8988T (cell line): ENCODE results near the gene TCF7L1.

Experiments
- DNase-seq: peaks from one replicate; pipeline ENCODE4 v3.0.0; 2011

The TCF7L1 gene

GRCh38 chr2:85259101-85259590, 126.0 kb downstream of the TCF7L1 start:
- DNase-seq = no peak

DNA sequence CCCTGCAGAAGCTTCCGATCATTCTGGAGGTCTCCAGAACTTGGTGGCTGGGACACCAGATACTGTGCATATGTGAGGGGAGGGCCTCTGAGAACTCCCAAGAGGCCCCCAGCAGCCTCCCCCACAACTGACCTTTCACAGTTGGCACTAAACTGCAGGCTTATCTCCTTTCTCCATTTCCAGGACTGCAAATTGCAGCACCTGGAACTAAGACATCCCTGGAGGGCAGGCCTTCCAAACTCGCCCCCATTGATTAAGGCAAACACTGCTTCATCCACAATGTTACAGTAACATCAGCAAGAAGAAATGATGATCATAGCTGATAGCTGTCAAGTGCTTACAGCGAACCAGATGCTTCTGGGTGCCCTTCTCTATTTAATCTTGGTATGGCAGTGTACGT, 126.7 kb downstream of the TCF7L1 start:
- no peak for DNase-seq

GRCh38 chr2:85263591-85263990, 130.4 kb downstream of the TCF7L1 start:
- DNase-seq = no peak

DNA sequence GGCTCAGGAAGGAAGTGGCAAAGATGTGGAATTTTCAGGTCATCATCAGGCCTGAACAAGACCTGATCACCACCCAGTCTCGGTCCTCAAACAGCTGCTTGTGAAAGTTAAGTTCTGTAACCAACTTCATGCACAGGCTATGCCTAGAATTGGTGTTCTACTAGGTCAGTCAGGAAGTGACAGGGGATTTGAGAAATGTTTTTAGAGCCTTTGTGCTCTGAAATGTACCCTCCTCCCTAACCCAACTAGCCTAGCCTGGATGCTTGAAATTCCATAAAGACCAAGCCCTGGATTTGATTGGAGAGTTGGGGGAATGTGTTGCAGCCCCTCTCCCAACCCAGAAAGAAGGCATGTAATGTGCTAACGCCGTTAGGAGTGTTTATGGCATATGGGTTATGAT, 131.3 kb downstream of the TCF7L1 start:
- DNase-seq = no peak

DNA sequence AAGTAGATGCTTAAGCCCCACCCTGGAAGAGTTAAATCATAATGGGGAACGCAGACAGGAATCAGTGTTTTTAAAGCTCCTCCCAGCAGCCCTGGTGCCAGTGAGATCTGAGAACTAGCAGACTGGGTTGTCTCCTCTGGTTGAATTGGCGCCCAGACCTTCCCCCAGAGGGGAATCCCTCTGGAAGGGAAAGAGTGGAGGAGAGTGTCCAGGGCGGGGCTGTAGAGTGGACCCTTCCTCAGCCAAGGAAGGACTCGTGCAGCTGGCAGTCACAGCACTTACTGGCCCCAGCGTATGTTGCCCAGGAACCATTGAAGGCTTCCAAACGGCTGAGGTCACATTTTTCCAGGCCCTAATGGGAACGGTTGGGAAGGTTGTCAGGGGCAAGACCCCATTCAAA, 132.1 kb downstream of the TCF7L1 start:
- DNase-seq = no peak

DNA sequence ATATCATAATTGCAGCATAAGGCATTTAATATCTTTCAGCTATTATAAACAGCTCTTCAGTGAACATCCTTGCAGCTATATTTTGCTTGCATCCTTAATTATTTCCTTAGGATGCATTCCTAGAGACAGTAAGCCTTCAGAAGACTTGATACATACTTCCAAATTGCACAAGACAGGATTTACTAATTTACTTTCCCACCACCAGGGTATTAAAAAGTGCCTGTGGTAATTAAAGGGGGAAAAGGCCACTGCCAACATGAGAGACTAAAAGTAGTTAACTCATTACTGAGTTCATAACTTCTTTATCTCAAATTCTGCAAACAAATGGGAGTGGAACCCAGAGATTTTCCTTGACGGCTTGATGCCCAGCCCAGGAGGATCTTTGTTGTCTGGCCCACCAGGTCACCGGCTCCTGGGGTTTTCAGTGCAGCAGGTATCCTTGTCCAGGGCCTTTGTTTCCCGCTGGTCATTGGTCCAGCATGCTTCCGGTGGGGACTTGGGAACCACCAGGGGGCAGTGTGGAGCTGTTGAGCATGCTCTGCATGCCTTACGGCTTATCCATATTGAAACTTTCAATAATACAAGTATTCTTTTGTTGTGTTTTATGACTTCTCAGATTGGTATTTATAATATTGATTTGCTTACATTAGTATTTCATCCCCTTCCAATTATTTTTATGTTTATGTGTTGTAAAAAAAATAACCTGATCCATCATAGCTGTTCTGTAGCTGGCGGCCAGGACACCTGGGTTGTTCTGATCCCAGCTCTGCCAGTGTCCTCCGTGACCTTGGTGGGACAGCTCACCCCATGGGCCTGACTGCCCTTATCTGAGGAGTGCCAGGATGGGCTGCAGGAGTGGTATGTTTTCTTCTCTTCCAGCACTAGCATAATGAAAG, 133.2 kb downstream of the TCF7L1 start:
- peak; percentile 58 for DNase-seq

DNA sequence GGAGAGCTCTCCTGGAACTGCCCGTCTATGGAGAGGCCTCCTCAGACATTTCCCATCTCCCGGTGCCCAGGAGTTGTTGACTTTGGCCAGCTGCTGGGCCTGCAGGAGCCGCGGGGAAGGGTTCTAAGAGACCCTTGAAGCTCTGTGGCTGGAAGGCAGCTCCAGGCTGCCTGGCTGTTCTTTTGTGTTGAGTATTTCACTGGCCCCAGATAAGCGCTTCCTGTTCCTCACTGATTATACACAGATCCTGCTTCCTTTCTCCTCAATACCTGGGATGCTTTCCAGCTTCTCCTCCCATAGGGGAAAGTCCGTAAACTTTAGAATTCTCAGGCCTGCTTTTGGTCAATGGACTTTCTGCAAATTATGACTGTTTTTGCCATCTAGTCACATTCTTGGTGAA, 136.8 kb downstream of the TCF7L1 start:
- DNase-seq = no peak

DNA sequence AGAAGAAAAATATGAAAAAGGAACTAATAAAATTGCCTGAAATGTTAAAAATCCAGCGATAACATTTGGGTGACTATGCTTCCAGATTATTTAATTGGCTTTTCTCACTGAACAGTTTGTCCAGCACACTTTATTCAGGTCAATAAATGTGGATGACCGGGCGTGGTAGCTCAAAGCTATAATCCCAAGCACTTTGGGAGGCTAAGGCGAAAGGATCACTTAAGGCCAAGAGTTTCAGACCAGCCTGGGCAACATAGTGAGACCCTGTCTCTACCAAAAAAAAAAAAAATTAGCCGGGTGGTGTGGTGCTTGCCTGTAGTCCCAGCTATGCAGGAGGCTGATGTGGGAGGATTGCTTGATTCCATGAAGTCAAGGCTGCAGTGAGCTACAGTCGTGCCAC, 139.2 kb downstream of the TCF7L1 start:
- DNase-seq = no peak

- no peak for DNase-seq
Measured at GRCh38 chr2:85273738-85274731, 140.8 kb downstream of the TCF7L1 start.

DNA sequence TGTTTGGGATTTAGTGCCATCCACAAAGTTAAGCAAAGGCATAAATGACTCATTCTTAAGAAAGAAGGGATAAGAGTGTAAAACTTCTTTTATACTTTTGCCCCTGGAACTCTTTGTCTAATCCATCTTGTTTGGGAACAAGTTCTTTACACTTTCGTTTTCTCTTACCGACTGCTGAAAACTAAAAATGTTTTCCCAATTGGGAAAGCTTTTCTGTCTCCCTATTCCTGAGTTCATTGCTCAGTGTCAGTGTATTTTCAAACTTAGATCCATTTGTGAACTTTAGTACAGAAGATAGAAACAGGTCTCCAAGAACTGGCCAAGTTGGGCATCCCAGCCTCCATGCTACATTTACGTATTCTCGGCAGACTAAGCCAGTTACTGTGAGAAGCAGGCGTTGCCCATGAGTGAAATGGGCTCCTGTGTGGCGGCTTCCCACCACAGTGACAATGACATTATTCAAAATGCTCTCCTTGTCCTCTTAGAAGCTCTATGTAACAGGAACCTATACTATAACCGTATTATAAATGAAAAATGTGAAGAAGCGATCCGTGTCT, 142.9 kb downstream of the TCF7L1 start:
- DNase-seq = no peak

DNA sequence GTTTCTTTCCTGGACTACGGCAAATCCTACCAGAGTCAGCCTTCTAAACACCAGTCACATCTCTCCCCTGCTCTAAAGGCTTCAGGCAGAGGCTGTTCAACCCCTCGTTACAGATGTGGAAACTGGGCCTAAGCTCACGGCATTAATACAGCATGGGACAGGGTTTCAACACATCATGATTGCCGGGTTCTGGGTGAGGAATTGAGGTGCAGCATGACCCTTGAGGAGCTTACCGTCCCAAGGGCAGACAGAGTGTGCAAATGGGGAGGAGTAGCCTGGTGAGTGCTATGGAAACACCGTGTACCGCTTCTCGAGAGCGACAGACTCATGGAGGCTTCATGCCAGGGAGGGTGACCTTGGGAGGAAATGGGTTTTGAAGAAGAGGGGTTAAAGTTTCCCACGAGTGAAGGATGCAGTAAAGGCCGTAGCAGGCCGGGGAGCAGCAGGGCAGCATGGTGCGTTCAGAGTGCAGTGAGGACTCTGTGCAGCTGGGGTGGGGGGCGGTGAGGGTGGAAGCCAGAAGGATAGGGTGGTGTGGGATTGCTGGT, 143.5 kb downstream of the TCF7L1 start:
- no peak for DNase-seq

DNA sequence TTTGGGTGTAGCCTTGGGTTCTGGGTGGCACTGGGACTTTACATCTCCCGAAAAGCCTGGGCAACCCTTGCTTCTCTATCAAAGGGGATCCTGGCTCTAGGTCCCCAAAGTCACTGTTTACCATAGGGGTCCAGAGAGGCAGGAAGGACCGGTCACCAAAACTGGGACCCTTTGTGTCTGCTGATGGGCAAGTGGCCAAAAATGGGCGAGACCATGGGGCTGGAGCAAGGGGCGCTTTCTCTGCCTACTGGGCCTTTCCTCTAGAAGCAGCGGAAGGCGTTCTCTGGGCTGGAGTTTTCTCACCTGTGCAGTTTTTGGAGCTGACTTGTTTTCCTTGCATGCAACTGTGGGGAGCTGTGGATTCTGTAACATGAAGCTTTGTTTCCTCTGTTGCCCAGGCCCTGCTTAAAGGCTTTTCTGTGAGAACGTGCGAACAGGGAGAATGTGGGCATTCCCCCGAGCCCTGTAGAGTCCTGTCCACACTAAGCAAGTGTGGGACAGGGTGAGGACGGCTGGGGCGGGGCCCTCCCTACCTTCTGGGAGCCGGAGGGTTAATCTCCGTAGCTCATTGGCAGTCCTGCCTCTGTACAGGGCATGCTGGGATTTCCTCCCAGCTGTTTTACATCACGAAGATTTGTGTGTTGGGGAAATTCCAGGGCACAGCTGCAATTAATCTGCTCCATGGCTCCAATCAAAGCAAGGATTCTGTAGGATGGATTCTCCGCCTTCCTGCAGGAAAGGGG, 144.4 kb downstream of the TCF7L1 start:
- DNase-seq = no peak

GRCh38 chr2:85278361-85278760, 145.2 kb downstream of the TCF7L1 start:
- no peak for DNase-seq

- no peak for DNase-seq
Measured at GRCh38 chr2:85281553-85281952, 148.4 kb downstream of the TCF7L1 start.

DNA sequence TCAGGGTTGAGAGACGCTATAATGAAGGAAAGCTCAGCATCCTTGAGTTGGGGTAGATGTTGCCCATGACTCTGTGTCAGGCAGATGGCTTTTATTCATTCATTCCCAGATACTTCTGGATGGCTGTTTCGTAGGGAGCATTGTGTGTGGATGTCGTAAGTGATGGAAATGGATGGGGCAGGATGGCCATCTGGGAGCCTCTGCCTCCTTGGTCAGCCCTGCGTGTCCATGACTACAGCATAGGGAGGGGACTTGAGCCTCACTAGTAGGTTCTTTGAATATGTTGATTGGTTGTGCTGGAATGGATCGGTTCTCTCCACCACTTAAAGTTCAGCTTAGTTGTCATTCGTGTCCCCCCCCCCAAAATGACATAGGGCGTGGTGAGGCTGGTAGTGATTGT, 149.7 kb downstream of the TCF7L1 start:
- DNase-seq = no peak

- no peak for DNase-seq
Measured at GRCh38 chr2:85283641-85284040, 150.4 kb downstream of the TCF7L1 start.

DNA sequence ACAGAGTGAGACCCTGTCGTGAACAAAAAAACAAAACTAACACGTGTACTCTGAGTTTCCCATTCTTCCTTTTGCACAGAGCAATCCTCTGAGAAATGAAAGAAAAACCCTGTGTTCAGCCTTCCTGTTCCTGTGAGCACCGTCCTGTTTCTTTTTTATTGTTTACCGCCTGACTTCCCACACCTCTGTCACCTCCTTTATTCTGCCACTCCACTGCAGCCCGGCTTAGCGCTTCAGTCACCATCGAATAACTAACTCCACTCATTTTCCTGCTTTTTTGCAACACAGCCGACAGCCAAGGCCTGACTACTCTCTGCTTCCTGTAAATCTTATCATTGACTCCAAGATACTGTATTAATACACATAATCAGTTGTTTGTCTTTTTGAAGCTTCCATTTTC, 153.7 kb downstream of the TCF7L1 start:
- DNase-seq = no peak

- DNase-seq = no peak
Measured at GRCh38 chr2:85287721-85288120, 154.5 kb downstream of the TCF7L1 start.

GRCh38 chr2:85288244-85288725, 155.1 kb downstream of the TCF7L1 start:
- DNase-seq = peak; percentile 51

- no peak for DNase-seq
Measured at GRCh38 chr2:85291425-85292023, 158.3 kb downstream of the TCF7L1 start.

GRCh38 chr2:85302121-85302520, 168.9 kb downstream of the TCF7L1 start:
- DNase-seq = no peak
